Measurements from ENCODE around the gene UGT1A10. TPM values are rescaled to one million over a fixed set of nuclear protein-coding genes. Genes with fewer than 3 reads are reported as not detected.

Gene UGT1A10
- total and polyA plus RNA-seq, 10 of the 15 experiments (the other 5 are each of a cell fraction or from before 2014, with no cell fraction given) = not detected

DNA sequence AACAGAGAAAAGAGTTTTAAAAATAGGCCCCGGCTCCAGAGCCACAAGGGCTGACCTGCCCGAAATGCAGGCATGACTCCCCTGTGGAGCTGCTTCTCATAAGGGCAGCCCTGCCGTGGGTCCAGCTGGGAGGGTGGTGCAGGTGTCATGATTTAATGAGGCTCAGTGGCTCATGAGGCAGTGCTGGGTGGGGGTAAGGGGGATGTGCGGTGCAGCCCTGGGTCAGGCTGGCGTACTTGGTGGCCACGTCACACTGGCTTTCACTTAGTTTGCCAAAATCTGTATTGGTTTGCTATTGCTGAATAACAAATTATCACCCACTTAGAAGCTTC lies 184.5 kb downstream of the UGT1A10 start (continued):
- TF ChIP-seq, protein P1, sequence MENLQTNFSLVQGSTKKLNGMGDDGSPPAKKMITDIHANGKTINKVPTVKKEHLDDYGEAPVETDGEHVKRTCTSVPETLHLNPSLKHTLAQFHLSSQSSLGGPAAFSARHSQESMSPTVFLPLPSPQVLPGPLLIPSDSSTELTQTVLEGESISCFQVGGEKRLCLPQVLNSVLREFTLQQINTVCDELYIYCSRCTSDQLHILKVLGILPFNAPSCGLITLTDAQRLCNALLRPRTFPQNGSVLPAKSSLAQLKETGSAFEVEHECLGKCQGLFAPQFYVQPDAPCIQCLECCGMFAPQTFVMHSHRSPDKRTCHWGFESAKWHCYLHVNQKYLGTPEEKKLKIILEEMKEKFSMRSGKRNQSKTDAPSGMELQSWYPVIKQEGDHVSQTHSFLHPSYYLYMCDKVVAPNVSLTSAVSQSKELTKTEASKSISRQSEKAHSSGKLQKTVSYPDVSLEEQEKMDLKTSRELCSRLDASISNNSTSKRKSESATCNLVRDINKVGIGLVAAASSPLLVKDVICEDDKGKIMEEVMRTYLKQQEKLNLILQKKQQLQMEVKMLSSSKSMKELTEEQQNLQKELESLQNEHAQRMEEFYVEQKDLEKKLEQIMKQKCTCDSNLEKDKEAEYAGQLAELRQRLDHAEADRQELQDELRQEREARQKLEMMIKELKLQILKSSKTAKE (IDR thresholded peaks at IDR 0.05; ENCODE audit: low read depth, poor library complexity, severe bottlenecking) = no peak

DNA sequence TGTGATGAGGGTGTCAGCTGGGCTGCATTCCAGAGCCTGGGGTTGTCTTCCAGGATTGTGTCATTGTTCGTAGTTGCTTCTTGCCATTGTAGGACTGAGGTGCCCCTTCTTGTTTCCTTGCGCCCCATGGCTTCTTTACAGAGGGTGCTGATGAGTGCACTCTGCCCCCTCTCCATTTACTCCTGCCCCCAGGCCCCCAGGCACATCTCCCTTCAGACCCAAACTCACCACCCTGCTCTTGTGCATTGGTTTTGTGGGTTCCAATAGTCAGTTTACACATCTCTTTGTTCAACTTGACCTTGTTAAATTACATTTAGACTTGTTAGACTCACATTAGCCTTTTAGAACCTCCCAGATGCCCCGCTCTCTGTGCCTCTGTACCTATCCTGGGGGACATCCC lies 184.9 kb downstream of the UGT1A10 start:
- Histone ChIP-seq H2AFZ (ENCODE audit: control insufficient read depth, low read depth, low read length) (no peak overlapping the region), H4K20me1 (ENCODE audit: control insufficient read depth, insufficient read depth) (no peaks in the 10 kb centered on the region), H3K4me2 (ENCODE audit: control insufficient read depth, insufficient read depth) (no peak overlapping the region), H3K9me3 (replicated peaks; ENCODE audit: control insufficient read depth, insufficient read depth, low read length) (no peaks in the 10 kb centered on the region), H3K4me3 (no peak overlapping the region), H3K9ac (ENCODE audit: control insufficient read depth, insufficient read depth, low read length) (no peak overlapping the region), H3K36me3 (ENCODE audit: control insufficient read depth in 2 of 2, insufficient read depth in 2 of 2, low read length in 1 of 2) (no peaks in the 10 kb centered on the region), H3K27ac (ENCODE audit: control insufficient read depth, insufficient read depth) (no peak overlapping the region), H3K4me1 (ENCODE audit: control insufficient read depth, insufficient read depth, low read length) (no peaks in the 10 kb centered on the region), H3K79me2 (ENCODE audit: control insufficient read depth, insufficient read depth, low read length) (no peaks in the 10 kb centered on the region), H3K27me3 (replicated peaks in 1 of 2; ENCODE audit: control insufficient read depth in 2 of 2, insufficient read depth in 2 of 2, low read length in 1 of 2) (no peaks in the 10 kb centered on the region; a peak in 3 of 4 replicates)
- intact Hi-C loops (cut with micrococcal nuclease; ENCODE audit: unreplicated experiment) = no loop called here
- BruUV-seq (replicated peaks) = no TSS peak
- ChIA-PET CTCF (no interaction called here), POLR2A (no interaction called here), SMC1A (ENCODE audit: uncharacterized antibody, unreplicated experiment) (interaction anchor here (1.0 kb wide), 1 partner anchor 8 kb away, joined by 3 read pairs; no protein-coding TSS in a partner anchor), RAD21 (ENCODE audit: unreplicated experiment) (no interaction called here)
- no peak for DNase-seq (ENCODE audit: low read depth, low spot score)
- FAIRE-seq = no peak
- no peak for ATAC-seq
- WGBS (ENCODE audit: insufficient coverage, insufficient replicate concordance, low lambda C conversion rate, missing lambda C conversion rate) = 14% methylated on average over 3 of the region's 3 CpGs
- in situ Hi-C loops (cut with MboI) = no loop called here
- TF ChIP-seq POLR2A (IDR thresholded peaks at IDR 0.05; ENCODE audit: low read depth, low read length) = no peak
- TF ChIP-seq FOS (IDR thresholded peaks at IDR 0.05; ENCODE audit: borderline replicate concordance, extremely low read depth, insufficient read length) = no peak
- TF ChIP-seq, protein P2, sequence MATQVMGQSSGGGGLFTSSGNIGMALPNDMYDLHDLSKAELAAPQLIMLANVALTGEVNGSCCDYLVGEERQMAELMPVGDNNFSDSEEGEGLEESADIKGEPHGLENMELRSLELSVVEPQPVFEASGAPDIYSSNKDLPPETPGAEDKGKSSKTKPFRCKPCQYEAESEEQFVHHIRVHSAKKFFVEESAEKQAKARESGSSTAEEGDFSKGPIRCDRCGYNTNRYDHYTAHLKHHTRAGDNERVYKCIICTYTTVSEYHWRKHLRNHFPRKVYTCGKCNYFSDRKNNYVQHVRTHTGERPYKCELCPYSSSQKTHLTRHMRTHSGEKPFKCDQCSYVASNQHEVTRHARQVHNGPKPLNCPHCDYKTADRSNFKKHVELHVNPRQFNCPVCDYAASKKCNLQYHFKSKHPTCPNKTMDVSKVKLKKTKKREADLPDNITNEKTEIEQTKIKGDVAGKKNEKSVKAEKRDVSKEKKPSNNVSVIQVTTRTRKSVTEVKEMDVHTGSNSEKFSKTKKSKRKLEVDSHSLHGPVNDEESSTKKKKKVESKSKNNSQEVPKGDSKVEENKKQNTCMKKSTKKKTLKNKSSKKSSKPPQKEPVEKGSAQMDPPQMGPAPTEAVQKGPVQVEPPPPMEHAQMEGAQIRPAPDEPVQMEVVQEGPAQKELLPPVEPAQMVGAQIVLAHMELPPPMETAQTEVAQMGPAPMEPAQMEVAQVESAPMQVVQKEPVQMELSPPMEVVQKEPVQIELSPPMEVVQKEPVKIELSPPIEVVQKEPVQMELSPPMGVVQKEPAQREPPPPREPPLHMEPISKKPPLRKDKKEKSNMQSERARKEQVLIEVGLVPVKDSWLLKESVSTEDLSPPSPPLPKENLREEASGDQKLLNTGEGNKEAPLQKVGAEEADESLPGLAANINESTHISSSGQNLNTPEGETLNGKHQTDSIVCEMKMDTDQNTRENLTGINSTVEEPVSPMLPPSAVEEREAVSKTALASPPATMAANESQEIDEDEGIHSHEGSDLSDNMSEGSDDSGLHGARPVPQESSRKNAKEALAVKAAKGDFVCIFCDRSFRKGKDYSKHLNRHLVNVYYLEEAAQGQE (IDR thresholded peaks at IDR 0.05; ENCODE audit: low read depth, low read length) = no peak
- TF ChIP-seq, protein P3, sequence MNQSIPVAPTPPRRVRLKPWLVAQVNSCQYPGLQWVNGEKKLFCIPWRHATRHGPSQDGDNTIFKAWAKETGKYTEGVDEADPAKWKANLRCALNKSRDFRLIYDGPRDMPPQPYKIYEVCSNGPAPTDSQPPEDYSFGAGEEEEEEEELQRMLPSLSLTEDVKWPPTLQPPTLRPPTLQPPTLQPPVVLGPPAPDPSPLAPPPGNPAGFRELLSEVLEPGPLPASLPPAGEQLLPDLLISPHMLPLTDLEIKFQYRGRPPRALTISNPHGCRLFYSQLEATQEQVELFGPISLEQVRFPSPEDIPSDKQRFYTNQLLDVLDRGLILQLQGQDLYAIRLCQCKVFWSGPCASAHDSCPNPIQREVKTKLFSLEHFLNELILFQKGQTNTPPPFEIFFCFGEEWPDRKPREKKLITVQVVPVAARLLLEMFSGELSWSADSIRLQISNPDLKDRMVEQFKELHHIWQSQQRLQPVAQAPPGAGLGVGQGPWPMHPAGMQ (IDR thresholded peaks at IDR 0.05; ENCODE audit: borderline replicate concordance) = no peak
- TF ChIP-seq FOXK2 (IDR thresholded peaks at IDR 0.05) = no peak
- no peak for TF ChIP-seq RUNX3 (IDR thresholded peaks at IDR 0.05; ENCODE audit: low read length)
- TF ChIP-seq TCF3 (IDR thresholded peaks at IDR 0.05; ENCODE audit: borderline replicate concordance, insufficient read depth, low read depth, low read length) = no peak
- no peak for TF ChIP-seq HDGF (IDR thresholded peaks at IDR 0.05)
- no peak for TF ChIP-seq RAD21 (IDR thresholded peaks at IDR 0.05; ENCODE audit: insufficient read depth, low read depth, low read length)
- TF ChIP-seq, protein P4, sequence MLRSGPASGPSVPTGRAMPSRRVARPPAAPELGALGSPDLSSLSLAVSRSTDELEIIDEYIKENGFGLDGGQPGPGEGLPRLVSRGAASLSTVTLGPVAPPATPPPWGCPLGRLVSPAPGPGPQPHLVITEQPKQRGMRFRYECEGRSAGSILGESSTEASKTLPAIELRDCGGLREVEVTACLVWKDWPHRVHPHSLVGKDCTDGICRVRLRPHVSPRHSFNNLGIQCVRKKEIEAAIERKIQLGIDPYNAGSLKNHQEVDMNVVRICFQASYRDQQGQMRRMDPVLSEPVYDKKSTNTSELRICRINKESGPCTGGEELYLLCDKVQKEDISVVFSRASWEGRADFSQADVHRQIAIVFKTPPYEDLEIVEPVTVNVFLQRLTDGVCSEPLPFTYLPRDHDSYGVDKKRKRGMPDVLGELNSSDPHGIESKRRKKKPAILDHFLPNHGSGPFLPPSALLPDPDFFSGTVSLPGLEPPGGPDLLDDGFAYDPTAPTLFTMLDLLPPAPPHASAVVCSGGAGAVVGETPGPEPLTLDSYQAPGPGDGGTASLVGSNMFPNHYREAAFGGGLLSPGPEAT (IDR thresholded peaks at IDR 0.05; ENCODE audit: low read depth) = no peak
- TF ChIP-seq CBX5 (IDR thresholded peaks at IDR 0.05; ENCODE audit: low read depth) = no peak
- TF ChIP-seq, protein P1 (IDR thresholded peaks at IDR 0.05; ENCODE audit: low read depth, poor library complexity, severe bottlenecking) = no peak

All from GM12878 (cell line).